Heart left ventricle (tissue), 16 donors: ENCODE measurements around the gene SMC1B. TPM values are rescaled to one million over a fixed set of nuclear protein-coding genes. Genes with fewer than 3 reads are reported as not detected.
A peak's percentile ranks its signal among the peaks of the same experiment; 100 is the strongest.

Source experiments
- ATAC-seq, 4 donors: fragments of 200-7000 bp; cut with Tn5 transposase; one replicate each; pipeline ENCODE4 v1.9.1; 2020 to 2022; ENCODE audit warnings: moderate library complexity in 4 of 4, mild to moderate bottlenecking in 3 of 4, moderate number of reproducible peaks in 1 of 4
- DNase-seq, 5 donors: peaks; one replicate each; pipeline ENCODE4 v3.0.0-alpha.2; 2020
- H3K27ac ChIP-seq, 12 donors: fragments of 200-600 bp; sonication (generic) in 4 of 12; one replicate each; pipeline versions ENCODE4 v1.5.0 to v1.8.0; 2016 to 2022; ENCODE audit warnings: mild to moderate bottlenecking in 2 of 12
- H3K27me3 ChIP-seq, 9 donors: fragments of 200-600 bp; sonication (generic) in 2 of 9; one replicate each; pipeline versions ENCODE4 v1.5.1 to v1.8.0; 2016 to 2022; ENCODE audit warnings: mild to moderate bottlenecking in 3 of 9
- H3K36me3 ChIP-seq, 9 donors: fragments of 200-600 bp; sonication (generic) in 2 of 9; one replicate each; pipeline versions ENCODE4 v1.5.0 to v1.8.0; 2018 to 2022; ENCODE audit warnings: mild to moderate bottlenecking in 2 of 9
- H3K4me1 ChIP-seq, 12 donors: fragments of 200-600 bp; sonication (generic) in 4 of 12; one replicate each; pipeline versions ENCODE4 v1.5.0 to v1.8.0; 2016 to 2022; ENCODE audit warnings: mild to moderate bottlenecking in 3 of 12
- H3K4me3 ChIP-seq, 12 donors: fragments of 200-600 bp; sonication (generic) in 4 of 12; one replicate each; pipeline versions ENCODE4 v1.5.0 to v1.8.0; 2017 to 2022; ENCODE audit warnings: mild to moderate bottlenecking in 9 of 12, moderate library complexity in 4 of 12
- H3K9me3 ChIP-seq, 12 donors: fragments of 200-600 bp; sonication (generic) in 4 of 12; one replicate each; pipeline versions ENCODE4 v1.5.0 to v1.8.0; 2016 to 2022; ENCODE audit warnings: mild to moderate bottlenecking in 1 of 12
- POLR2A ChIP-seq, 2 donors: fragments of 450-650 bp; IDR thresholded peaks; one replicate each; pipeline ENCODE4 v1.6.1; 2017; ENCODE audit warnings: antibody characterized with exemption in 2 of 2, mild to moderate bottlenecking in 2 of 2, moderate library complexity in 2 of 2
- WGBS, 4 donors: extraction: QIAGEN DNeasy Blood & Tissue Kit in 2 of 4; methylation state at CpG; one replicate each; pipeline versions ENCODE4 v1.1.5 to v1.1.7; 2013 to 2018; 5-methylcytosine and 5-hydroxymethylcytosine counted together
- intact Hi-C, 10 donors: fragments of 100-400 bp; cut with DNase I; formaldehyde crosslinking; loops; one replicate each; pipeline versions ENCODE4 v1.11.1 to v1.14.2; 2022
- polyA plus RNA-seq, 2 donors: library from polyadenylated mRNA; stranded (reverse); fragments of 200-250 nt; gene quantifications; one replicate each; pipeline ENCODE4 v1.2.3, GENCODE V29; 2013
- total RNA-seq, 9 donors: library from RNA; depleted of rRNA in 2 of 9; stranded (reverse); fragments of >200 nt in 2 of 9; fragmentation: NEBNext Ultra II Directional in 3 of 9; extraction: Animal tissue kit (Norgen Biotek cat#: 25700) in 3 of 9; gene quantifications; one replicate each; pipeline versions ENCODE4 v1.1.0 to v1.2.4, GENCODE V29; 2016 to 2023
- TF ChIP-seq, protein P1 (sequence below), 12 donors: fragments of 200-600 bp; sonication (generic) in 4 of 12; IDR thresholded peaks; one replicate each; pipeline versions ENCODE4 v1.5.0 to v1.8.0; 2018 to 2022; ENCODE audit warnings: antibody characterized with exemption in 12 of 12, mild to moderate bottlenecking in 5 of 12
- donor health status: ischemic (EF 13 %, LVEDD 7.1; RV severe dilation, severe dysfunction).
- donor health status: healthy with polysubstance abuse.
- donor health status: DM: no; HTN: yes; CAD: no.
- donor health status: DM: no; HTN: no; CAD: no.
- donor health status: ischemic (EF 25% LVEDD 6.9; RV normal size, moderate dysfunction).
- donor health status: ischemic (EF 25% LVEDD 5.7; RV mildly dilated, moderate dysfunction).
- donor health status: healthy.
- donor health status: DM: yes; HTN: yes; CAD: no.
- donor health status: ischemic (EF 35%, LVEDD 5.7; RV mildly dilated, moderate dysfunction).
- donor health status: nonischemic (EF 11% LVEDD 7.7; RV severe dilation, severe dysfunction).
- donor health status: DM: yes; HTN: yes; CAD: no.
- donor health status: PGD.
- donor health status: ischemic (EF 29% LVEDD 5.4; RV normal size, mild dysfunction).
- donor health status: nonischemic (EF 23%, LVEDD 6.1; RV moderate dilation, normal function).

The SMC1B gene
- total and polyA plus RNA-seq, 11 donors = not detected

DNA sequence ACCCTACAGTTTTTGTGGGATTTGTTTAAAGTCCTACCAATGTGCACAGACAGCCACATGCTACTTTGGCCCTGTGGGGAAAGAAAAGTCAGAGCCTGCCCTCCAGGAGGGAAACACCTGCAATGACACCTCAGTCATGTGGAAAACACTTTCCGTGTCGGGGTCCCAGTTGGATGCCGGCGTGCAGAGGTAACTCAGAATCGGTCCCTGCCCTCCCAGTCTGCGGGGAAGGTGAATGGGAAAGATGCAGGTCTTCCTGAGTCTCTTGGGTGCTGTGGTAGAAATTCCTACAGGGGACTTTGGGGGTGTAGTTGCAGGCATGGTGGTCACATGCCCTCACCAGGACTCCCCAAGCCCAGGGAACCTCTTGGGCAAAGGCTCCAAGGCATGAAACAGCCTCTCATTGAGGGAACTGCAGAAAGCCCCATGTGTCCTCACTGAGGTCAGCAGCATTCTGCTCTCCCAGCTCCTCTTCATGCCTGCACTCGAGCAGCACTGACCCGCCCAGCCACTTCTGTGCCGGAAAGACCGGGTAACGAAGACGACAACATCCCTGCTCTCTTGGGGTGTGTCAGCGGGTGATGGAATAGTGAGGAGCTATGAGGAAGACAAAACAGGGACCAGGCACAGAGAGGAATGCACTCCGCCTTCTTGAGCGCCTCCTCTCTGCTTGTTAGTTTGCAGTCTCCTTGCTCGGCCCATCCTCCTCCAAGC, 4.8 kb upstream of the SMC1B start:
- peaks cover 0 to 2% (median 0%) of the 10 kb centered on the region in 9 donors for H3K27me3 ChIP-seq
- WGBS, 4 donors = 95 to 97% (median 97%) methylated on average over 16 of the region's 16 CpGs
- no peaks in the 10 kb centered on the region for H3K36me3 ChIP-seq
- DNase-seq (no peak), ATAC-seq (no peak)
- no peak for TF ChIP-seq POLR2A (IDR thresholded peaks at IDR 0.05)
- TF ChIP-seq, protein P1, sequence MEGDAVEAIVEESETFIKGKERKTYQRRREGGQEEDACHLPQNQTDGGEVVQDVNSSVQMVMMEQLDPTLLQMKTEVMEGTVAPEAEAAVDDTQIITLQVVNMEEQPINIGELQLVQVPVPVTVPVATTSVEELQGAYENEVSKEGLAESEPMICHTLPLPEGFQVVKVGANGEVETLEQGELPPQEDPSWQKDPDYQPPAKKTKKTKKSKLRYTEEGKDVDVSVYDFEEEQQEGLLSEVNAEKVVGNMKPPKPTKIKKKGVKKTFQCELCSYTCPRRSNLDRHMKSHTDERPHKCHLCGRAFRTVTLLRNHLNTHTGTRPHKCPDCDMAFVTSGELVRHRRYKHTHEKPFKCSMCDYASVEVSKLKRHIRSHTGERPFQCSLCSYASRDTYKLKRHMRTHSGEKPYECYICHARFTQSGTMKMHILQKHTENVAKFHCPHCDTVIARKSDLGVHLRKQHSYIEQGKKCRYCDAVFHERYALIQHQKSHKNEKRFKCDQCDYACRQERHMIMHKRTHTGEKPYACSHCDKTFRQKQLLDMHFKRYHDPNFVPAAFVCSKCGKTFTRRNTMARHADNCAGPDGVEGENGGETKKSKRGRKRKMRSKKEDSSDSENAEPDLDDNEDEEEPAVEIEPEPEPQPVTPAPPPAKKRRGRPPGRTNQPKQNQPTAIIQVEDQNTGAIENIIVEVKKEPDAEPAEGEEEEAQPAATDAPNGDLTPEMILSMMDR (IDR thresholded peaks at IDR 0.05) = no peak
- H3K27ac ChIP-seq = no peak overlapping the region
- no peaks in the 10 kb centered on the region for H3K9me3 ChIP-seq
- no peak overlapping the region for H3K4me3 ChIP-seq
- peaks cover 0 to 18% (median 4%) of the 10 kb centered on the region in 12 donors for H3K4me1 ChIP-seq
- intact Hi-C loops = loop anchor here in 1 of 10 donors (10.0 kb wide), 1 partner anchor 103 kb away; no protein-coding TSS in a partner anchor

DNA sequence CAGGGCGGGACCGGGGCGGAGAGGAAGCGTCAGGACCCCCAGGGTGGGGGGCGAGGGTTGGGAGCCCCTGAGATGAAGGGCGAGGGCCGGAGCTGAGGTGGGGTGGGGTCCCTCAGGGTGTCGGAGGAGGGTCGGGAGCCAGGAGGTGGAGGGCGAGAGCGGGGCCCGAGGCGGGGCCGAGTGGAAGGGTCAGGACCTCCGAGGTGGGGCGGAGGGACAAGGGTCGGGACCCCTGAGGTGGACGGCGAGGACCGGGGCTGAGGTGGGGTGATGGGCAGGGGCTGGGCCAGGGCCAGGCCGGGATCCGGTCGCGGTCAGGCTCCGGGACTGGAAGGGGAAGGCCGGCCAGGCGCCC, 409 bp downstream of the SMC1B start:
- Histone ChIP-seq H3K27ac (no peak overlapping the region), H3K9me3 (peaks cover 0 to under 1% (median 0%) of the 10 kb centered on the region in 12 donors), H3K27me3 (peaks cover 0 to 9% (median 0%) of the 10 kb centered on the region in 9 donors), H3K4me3 (peak overlapping the region in 10 of 12 donors; percentile 36 to 64 (median 46)), H3K36me3 (no peaks in the 10 kb centered on the region), H3K4me1 (peaks cover 0 to 15% (median 7%) of the 10 kb centered on the region in 12 donors)
- TF ChIP-seq POLR2A (IDR thresholded peaks at IDR 0.05) = no peak
- TF ChIP-seq, protein P1 (IDR thresholded peaks at IDR 0.05) = no peak
- DNase-seq (no peak), ATAC-seq (peak in 1 of 4 donors; percentile 51)
- intact Hi-C loops = loop anchor here in 1 of 10 donors (10.0 kb wide), 1 partner anchor 98 kb away; no protein-coding TSS in a partner anchor
- WGBS, 4 donors = 85 to 91% (median 90%) methylated on average over 27 of the region's 27 CpGs

DNA sequence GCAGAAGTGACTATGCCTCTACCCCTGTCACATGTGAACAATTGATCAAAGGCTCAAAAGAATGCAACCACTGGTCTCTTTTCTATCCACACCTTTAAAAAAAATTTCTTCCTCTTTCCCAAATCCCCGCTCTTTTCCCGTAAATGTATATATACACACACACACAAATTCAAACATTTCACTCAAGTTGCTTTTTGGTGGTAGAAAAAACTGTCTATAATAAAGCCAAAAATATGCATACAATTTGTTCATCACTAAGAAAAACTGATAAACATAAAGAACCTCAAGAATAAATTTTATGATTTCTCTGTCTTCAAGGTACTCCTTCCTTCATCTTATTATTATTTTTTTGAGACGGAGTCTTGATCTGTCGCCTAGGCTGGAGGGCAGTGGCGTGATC, 5.6 kb downstream of the SMC1B start:
- Histone ChIP-seq H3K27me3 (peaks cover 0 to 4% (median 0%) of the 10 kb centered on the region in 9 donors), H3K27ac (no peak overlapping the region), H3K9me3 (peaks cover 0 to 3% (median 0%) of the 10 kb centered on the region in 12 donors), H3K4me1 (peaks cover 0 to 1% (median 0%) of the 10 kb centered on the region in 12 donors), H3K4me3 (no peak overlapping the region), H3K36me3 (no peaks in the 10 kb centered on the region)
- 90 to 97% (median 95%) methylated on average over 5 of the region's 5 CpGs for WGBS, 4 donors
- intact Hi-C loops = no loop called here
- no peak for TF ChIP-seq POLR2A (IDR thresholded peaks at IDR 0.05)
- TF ChIP-seq, protein P1 (IDR thresholded peaks at IDR 0.05) = no peak
- ATAC-seq = no peak
- DNase-seq = no peak

DNA sequence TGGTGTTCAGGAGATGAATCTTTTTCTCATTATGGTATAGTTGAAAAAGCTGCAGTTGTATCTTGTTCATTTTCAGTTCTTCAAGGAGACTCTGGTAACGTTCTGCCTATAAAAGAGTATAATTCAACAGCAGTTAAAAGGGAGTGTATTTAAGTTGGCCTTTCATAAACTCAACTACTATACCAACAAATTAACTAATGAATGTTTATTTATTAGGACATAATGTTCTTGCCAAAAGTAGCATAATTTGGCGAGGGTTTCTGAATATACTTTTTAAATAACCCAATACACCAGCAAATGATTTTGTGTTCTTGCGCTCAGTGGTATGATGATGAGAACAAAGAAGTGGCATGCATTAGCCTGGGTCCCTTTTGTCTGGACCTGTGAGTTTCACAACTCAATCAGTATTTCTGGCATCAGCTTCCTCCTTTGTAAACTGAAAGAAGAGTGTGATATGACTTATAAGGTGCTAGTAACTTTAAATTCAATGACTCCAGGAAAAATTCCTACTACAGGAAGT, 10.9 kb downstream of the SMC1B start:
- Histone ChIP-seq H3K27ac (no peak overlapping the region), H3K36me3 (no peaks in the 10 kb centered on the region), H3K9me3 (peaks cover 0 to 3% (median 0%) of the 10 kb centered on the region in 12 donors), H3K27me3 (peaks cover 0 to 4% (median 0%) of the 10 kb centered on the region in 9 donors), H3K4me1 (no peaks in the 10 kb centered on the region), H3K4me3 (no peak overlapping the region)
- 85 to 92% (median 86%) methylated on average over 3 of the region's 3 CpGs for WGBS, 4 donors
- ATAC-seq (no peak), DNase-seq (no peak)
- TF ChIP-seq, protein P1 (IDR thresholded peaks at IDR 0.05) = no peak
- no peak for TF ChIP-seq POLR2A (IDR thresholded peaks at IDR 0.05)
- intact Hi-C loops = no loop called here
